ENCODE results near the gene ATP9A. TPM values are rescaled to one million over a fixed set of nuclear protein-coding genes. Genes with fewer than 3 reads are reported as not detected.
A peak's percentile ranks its signal among the peaks of the same experiment; 100 is the strongest.

The ATP9A gene
- total and polyA plus RNA-seq, 12 donors, result 3.4 to 32.1 (median 24.6) TPM

DNA sequence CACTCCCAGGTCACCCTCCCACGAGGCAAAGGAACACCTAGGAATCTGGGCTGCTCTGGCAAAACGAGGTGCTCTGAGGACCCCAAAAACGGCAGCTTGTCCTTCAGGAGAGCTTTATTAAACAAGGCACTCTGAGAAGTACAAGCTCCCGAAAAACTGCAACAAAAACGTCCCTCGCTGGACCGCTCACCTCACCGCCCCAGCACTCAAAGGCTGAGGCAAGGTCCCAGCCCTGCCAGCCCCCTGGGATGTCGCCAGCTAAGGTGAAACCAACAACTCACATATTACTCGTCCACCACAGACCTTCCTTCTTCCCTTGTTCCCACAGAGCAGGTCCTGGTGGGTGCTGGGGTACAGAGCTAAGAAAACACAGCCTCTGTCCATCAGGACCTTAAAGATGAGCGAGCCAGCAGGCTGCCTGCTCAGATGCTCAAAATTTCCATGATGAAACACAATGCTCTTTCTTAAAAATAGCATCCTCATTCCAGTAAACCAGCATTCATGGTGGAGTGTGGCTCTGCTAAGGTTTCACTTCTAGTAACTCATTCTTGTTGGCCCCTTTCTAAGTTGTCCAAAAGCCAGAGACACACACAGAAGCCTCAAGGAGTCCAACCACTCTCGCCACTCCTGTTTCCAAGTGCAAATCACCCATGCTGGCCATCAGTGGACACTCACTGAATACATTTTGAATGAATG is 35.9 kb downstream of the ATP9A start:
- Histone ChIP-seq H3K27ac (peak overlapping the region in 7 of 10 donors; percentile 12 to 78 (median 67)), H3K36me3 (no peaks in the 10 kb centered on the region), H3K27me3 (no peaks in the 10 kb centered on the region), H3K4me3 (peak overlapping the region in 5 of 10 donors; percentile 7 to 29 (median 18)), H3K4me1 (peaks cover 0 to 32% (median 7%) of the 10 kb centered on the region in 9 donors), H3K9me3 (no peaks in the 10 kb centered on the region)
- TF ChIP-seq, protein P1, sequence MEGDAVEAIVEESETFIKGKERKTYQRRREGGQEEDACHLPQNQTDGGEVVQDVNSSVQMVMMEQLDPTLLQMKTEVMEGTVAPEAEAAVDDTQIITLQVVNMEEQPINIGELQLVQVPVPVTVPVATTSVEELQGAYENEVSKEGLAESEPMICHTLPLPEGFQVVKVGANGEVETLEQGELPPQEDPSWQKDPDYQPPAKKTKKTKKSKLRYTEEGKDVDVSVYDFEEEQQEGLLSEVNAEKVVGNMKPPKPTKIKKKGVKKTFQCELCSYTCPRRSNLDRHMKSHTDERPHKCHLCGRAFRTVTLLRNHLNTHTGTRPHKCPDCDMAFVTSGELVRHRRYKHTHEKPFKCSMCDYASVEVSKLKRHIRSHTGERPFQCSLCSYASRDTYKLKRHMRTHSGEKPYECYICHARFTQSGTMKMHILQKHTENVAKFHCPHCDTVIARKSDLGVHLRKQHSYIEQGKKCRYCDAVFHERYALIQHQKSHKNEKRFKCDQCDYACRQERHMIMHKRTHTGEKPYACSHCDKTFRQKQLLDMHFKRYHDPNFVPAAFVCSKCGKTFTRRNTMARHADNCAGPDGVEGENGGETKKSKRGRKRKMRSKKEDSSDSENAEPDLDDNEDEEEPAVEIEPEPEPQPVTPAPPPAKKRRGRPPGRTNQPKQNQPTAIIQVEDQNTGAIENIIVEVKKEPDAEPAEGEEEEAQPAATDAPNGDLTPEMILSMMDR (IDR thresholded peaks at IDR 0.05), result no peak
- WGBS, 2 donors, result 54 to 63% methylated on average over 12 of the region's 12 CpGs
- ATAC-seq, result peak; percentile 50 to 74 (median 66)
- intact Hi-C loops (cut with DNase I), result no loop called here
- DNase-seq, result peak in 1 of 2 donors; percentile 12

DNA sequence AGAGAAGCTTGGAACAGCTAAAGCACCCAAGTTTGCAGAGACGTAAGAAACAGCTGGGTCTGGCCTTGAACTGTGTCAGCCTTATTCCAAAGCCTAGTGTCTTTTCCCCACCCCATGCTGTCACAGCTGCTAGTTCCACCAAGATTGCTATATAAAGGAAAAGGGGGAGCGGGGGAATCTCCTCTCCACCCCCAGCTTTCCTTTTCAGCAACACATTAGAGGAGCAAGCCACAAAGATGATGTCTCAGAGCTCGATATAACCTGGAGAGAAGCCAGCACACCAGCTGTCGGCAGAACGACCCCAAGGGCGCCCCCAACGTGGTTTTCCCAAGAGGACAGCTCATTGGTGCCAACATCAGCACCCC is 36.5 kb downstream of the ATP9A start:
- peaks cover 0 to 32% (median 7%) of the 10 kb centered on the region in 9 donors for H3K4me1 ChIP-seq
- peak overlapping the region in 4 of 10 donors; percentile 1 to 29 (median 23) for H3K4me3 ChIP-seq
- intact Hi-C loops (cut with DNase I), result no loop called here
- peak in 1 of 2 donors; percentile 15 for DNase-seq
- no peaks in the 10 kb centered on the region for H3K36me3 ChIP-seq
- TF ChIP-seq, protein P1 (IDR thresholded peaks at IDR 0.05), result no peak
- no peaks in the 10 kb centered on the region for H3K27me3 ChIP-seq
- peak in 7 of 8 donors; percentile 24 to 82 (median 54) for ATAC-seq
- no peaks in the 10 kb centered on the region for H3K9me3 ChIP-seq
- H3K27ac ChIP-seq, result peak overlapping the region in 7 of 10 donors; percentile 12 to 78 (median 67)
- 28 to 33% methylated on average over 7 of the region's 7 CpGs for WGBS, 2 donors

DNA sequence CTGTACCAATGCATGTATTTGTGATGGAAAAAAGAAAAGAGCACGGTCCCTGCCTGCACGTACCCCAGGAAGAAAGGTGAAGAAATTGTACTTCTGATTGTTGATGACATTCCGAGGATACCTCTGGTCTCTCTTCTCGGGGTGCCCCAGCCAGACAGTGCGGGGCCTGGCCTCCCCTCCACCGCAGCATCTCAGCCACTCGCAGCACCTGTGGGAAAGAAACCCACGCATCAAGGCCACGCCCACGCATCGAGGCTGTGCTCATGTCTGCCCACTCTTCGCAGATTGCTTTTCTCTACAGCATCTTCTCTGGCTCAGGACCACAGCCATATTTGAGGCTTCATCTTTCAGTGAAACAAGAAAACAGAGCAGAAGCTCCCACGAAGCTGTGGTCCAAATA is 38.4 kb downstream of the ATP9A start:
- no peak overlapping the region for H3K27ac ChIP-seq
- DNase-seq (no peak), ATAC-seq (no peak)
- intact Hi-C loops (cut with DNase I), result no loop called here
- TF ChIP-seq, protein P1 (IDR thresholded peaks at IDR 0.05), result no peak
- H3K4me1 ChIP-seq, result peaks cover 0 to 17% (median 6%) of the 10 kb centered on the region in 9 donors
- H3K36me3 ChIP-seq, result peaks cover 0 to 12% (median 0%) of the 10 kb centered on the region in 9 donors
- no peak overlapping the region for H3K4me3 ChIP-seq
- 94 to 95% methylated on average over 13 of the region's 13 CpGs for WGBS, 2 donors
- no peaks in the 10 kb centered on the region for H3K9me3 ChIP-seq
- H3K27me3 ChIP-seq, result no peaks in the 10 kb centered on the region

DNA sequence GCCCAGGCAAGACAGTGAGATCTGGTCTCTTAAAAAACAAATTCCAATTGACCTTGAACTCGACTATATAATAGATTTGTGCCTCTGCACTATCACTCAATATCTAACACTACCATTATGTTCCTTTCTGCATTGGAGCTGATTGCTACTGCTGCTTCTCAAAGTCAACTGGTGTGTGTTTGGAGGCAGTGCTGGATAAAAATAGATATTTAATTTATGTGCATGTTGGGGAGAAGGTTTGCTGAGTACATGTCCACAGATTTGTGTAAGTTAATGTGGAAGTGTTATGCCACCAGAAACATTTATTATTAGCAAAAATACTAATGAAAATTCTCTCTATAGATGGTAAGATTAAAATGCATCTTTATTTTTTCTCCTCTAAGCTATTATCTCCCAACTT is 39.5 kb downstream of the ATP9A start:
- TF ChIP-seq, protein P1 (IDR thresholded peaks at IDR 0.05), result no peak
- Histone ChIP-seq H3K4me3 (no peak overlapping the region), H3K4me1 (peaks cover 0 to 17% (median 6%) of the 10 kb centered on the region in 9 donors), H3K36me3 (peaks cover 0 to 21% (median 0%) of the 10 kb centered on the region in 9 donors), H3K27me3 (no peaks in the 10 kb centered on the region), H3K27ac (no peak overlapping the region), H3K9me3 (no peaks in the 10 kb centered on the region)
- 67 to 69% methylated on average over 1 of the region's 1 CpG for WGBS, 2 donors
- no peak for DNase-seq
- intact Hi-C loops (cut with DNase I), result no loop called here
- no peak for ATAC-seq
